A204.1 (cell line): ENCODE measurements around the gene GLT6D1.

Experiments used
- FAIRE-seq: peaks from 2 replicates; lab custom pipeline; 2012; peaks lifted over from hg19 to GRCh38; lab: Jason Lieb, UNC

GLT6D1 gene

GRCh38 chr9:135622415-135623020 lies 16.8 kb downstream of the GLT6D1 start:
- no peak for FAIRE-seq

DNA sequence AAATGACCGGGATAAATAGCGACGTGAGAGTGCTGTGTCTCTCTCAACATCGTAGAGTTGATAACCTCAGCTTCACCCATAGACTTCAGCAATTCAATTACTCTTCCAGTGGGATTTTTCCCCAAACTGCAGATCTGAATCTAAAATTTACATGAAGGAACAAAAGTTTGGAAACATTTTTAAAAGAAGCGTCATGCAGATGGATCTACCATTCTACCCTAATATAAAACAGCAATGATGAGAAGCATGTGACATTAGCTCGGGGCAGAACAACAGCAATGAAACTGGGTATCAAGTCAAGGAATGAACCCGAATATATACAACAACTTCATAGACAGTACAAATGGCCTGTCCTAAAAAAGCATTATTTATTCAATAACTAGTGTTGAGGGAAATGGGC lies 18.8 kb downstream of the GLT6D1 start:
- no peak for FAIRE-seq

DNA sequence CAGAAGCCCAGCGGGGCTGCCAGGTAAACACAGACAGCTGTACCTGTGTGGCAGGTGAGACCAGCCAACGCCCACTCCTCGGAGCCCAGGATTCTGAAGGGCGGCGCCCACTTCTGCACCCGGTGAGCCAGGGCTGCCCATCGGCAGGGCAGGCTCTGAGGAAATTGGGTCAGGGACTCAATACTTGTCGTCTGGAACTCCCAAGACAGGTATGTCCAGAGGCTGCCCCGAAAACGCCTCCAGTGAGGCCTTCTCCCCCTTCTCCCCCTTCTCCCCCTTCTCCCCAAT lies 19.8 kb downstream of the GLT6D1 start:
- no peak for FAIRE-seq

GRCh38 chr9:135618866-135619598 lies 20.3 kb downstream of the GLT6D1 start:
- FAIRE-seq, result no peak

GRCh38 chr9:135617991-135618411 lies 21.3 kb downstream of the GLT6D1 start:
- FAIRE-seq, result no peak

GRCh38 chr9:135617538-135617900 lies 21.8 kb downstream of the GLT6D1 start:
- FAIRE-seq, result no peak

DNA sequence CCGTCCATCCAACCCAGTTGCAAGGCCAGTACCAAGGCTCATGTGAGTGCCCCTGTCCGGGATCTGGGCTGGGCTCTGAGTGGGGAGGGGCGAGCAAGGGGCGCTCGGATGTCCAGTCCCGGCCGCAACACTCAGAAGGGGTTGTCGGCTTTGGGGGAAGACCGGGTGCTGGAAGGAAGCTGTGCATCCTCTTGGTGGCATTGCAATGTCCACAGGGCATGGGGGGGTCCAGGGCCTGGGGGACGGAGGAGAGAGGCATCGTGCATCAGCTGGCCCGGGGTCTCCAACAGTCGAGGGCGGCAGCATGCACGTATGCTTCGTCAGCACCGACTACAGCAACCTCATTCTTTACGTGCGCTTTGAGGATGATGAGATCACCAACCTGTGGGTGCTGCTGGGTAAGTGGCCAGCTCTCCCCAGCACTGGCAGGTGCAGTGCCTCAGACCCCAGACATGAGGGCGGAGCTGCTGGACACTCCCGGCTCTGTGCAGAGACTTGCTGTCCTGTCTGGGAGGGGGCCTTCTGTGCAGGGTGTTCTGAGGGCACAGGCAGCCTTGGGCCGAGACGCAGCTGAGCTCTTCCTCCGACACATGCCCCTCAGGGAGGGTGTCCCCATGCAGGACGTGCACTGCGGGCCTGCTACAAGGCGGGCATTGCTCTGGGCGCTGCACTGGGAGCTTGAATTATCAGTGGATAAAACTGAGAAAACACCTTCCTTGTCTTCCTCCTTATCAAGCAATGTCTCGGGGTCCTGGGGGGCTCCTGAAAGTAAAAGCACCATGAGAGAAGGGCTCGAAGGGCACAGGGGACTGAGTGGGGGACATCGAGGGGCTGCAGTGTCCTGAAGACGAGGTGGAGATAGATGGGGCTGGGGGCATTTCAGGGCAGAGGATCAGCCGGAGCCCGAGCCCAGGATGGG lies 22.5 kb downstream of the GLT6D1 start:
- FAIRE-seq, result no peak

- no peak for FAIRE-seq
These were observed 23.4 kb downstream of the GLT6D1 start for GRCh38 chr9:135615666-135616618.

- FAIRE-seq, result no peak
These were observed 24.3 kb downstream of the GLT6D1 start for GRCh38 chr9:135614821-135615665.

- FAIRE-seq, result no peak
These were observed 25.2 kb downstream of the GLT6D1 start for GRCh38 chr9:135613946-135614805.

DNA sequence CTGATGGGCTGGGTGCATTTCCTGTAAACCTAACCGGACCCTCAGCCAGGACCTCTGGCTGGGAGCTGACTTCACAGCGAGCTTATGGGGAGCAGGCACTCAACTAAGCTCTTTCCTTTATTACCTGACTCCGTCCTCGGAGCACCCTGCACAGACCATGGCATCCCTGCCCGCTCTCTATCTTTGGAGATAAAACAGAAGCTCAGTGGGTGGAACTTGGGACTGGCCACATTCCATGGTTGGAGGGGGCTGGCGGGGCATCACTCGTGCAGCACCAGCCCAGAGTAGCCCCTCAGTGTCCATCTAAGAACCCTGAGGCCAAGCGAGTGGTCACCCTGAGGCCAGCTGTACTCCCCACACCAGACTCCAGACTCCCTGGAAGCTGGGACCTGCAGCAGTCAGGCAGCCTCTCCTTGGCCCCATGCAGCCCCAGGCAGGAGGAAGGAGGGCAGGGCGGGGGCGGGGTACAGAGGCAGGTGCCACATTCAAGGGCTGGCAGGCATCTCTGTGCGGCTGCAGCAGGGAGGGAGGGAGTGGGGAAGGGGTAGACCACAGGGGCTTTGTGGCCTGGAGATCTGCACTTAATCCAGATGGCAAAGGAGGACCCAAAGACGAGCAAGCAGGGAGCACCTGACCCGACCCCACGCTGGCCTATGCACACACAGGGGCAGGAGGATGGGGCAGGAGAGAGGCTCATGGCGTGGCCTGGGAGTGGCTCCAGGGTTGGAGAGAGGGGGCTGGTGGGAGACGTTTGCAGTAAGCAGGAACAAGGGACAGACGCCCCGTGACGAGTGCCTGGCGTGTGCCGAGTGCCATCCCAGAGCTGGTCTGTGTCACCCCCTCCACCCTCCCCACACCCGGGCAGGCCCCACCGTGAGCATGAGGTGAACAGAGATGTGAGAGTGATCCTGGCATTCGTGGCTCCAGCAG lies 26.1 kb downstream of the GLT6D1 start:
- FAIRE-seq, result no peak

GRCh38 chr9:135612437-135612836 lies 26.9 kb downstream of the GLT6D1 start:
- no peak for FAIRE-seq

DNA sequence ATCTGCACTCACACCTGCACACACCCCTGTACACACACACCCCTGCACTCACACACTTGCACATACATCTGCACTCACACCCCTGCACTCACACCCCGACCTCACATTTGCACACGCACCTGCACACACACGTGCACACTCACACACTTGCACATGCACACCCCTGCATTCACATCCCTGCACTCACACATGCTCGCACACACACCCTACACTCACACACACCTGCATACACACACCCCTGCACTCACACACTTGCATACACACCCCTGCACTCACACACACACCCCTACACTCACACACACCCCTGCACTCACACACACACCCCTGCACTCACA lies 27.5 kb downstream of the GLT6D1 start:
- no peak for FAIRE-seq

- FAIRE-seq, result no peak
These were observed 28.0 kb downstream of the GLT6D1 start for GRCh38 chr9:135611142-135611874.

GRCh38 chr9:135610290-135611141 lies 28.8 kb downstream of the GLT6D1 start:
- no peak for FAIRE-seq

- FAIRE-seq, result no peak
These were observed 29.9 kb downstream of the GLT6D1 start for GRCh38 chr9:135609366-135609955.

- FAIRE-seq, result no peak
These were observed 30.4 kb downstream of the GLT6D1 start for GRCh38 chr9:135608999-135609317.
